HEK293T (cell line): ENCODE measurements around the gene SCLY.

ENCODE experiments used
- CTCF ChIA-PET: fragments of 350-600 bp; formaldehyde crosslinking; extraction: SDS; loops from one replicate; lab custom pipeline; 2021; ENCODE audit warnings: antibody characterized with exemption, inconsistent platforms; lab: Yijun Ruan, JAX
- POLR2A ChIA-PET: fragments of 350-600 bp; formaldehyde crosslinking; extraction: SDS; loops from one replicate; lab custom pipeline; 2020; ENCODE audit warnings: antibody characterized with exemption, inconsistent platforms; lab: Yijun Ruan, JAX
- DNase-seq: peaks from one replicate; pipeline ENCODE4 v3.0.0; 2012; ENCODE audit warnings: mixed read lengths; ENCODE audit errors: extremely low spot score
- ARNT ChIP-seq: fragments of 450-650 bp; IDR thresholded peaks from 2 replicates; pipeline ENCODE4 v1.6.1; 2017; ENCODE audit warnings: mild to moderate bottlenecking
- BHLHE40 ChIP-seq: fragments of 450-650 bp; IDR thresholded peaks from 2 replicates; pipeline ENCODE4 v1.6.1; 2016; ENCODE audit warnings: mild to moderate bottlenecking, moderate library complexity, borderline replicate concordance
- CTBP1 ChIP-seq: fragments of 450-650 bp; IDR thresholded peaks from 2 replicates; pipeline ENCODE4 v1.6.1; 2016; ENCODE audit warnings: borderline replicate concordance
- ELF4 ChIP-seq: fragments of 450-650 bp; IDR thresholded peaks from 2 replicates; pipeline ENCODE4 v1.6.1; 2017; ENCODE audit warnings: antibody characterized with exemption
- FOXA1 ChIP-seq: fragments of 450-650 bp; IDR thresholded peaks from 2 replicates; pipeline ENCODE4 v1.6.1; 2016; ENCODE audit warnings: mild to moderate bottlenecking
- FOXK2 ChIP-seq: fragments of 450-650 bp; IDR thresholded peaks from 2 replicates; pipeline ENCODE4 v1.6.1; 2016; ENCODE audit warnings: mild to moderate bottlenecking
- FOXM1 ChIP-seq: fragments of 450-650 bp; IDR thresholded peaks from 2 replicates; pipeline ENCODE4 v1.6.1; 2017; ENCODE audit warnings: mild to moderate bottlenecking, borderline replicate concordance
- HDGF ChIP-seq: fragments of 450-650 bp; IDR thresholded peaks from 2 replicates; pipeline ENCODE4 v1.6.1; 2017; ENCODE audit warnings: antibody characterized with exemption, borderline replicate concordance
- L3MBTL2 ChIP-seq: fragments of 450-650 bp; conservative IDR thresholded peaks from 2 replicates; pipeline ENCODE4 v1.6.1; 2016; ENCODE audit warnings: mild to moderate bottlenecking
- LEF1 ChIP-seq: fragments of 450-650 bp; IDR thresholded peaks from 2 replicates; pipeline ENCODE4 v1.6.1; 2017; ENCODE audit warnings: mild to moderate bottlenecking, borderline replicate concordance
- NFRKB ChIP-seq: fragments of 450-650 bp; IDR thresholded peaks from 2 replicates; pipeline ENCODE4 v1.6.1; 2016; ENCODE audit warnings: mild to moderate bottlenecking, moderate library complexity
- PKNOX1 ChIP-seq: fragments of 450-650 bp; IDR thresholded peaks from 2 replicates; pipeline ENCODE4 v1.6.1; 2016
- SP1 ChIP-seq: fragments of 450-650 bp; IDR thresholded peaks from 2 replicates; pipeline ENCODE4 v1.6.1; 2017
- SUZ12 ChIP-seq: fragments of 450-650 bp; IDR thresholded peaks from 2 replicates; pipeline ENCODE4 v1.6.1; 2016; ENCODE audit warnings: mild to moderate bottlenecking
- TARDBP ChIP-seq: fragments of 450-650 bp; IDR thresholded peaks from 2 replicates; pipeline ENCODE4 v1.6.1; 2016
- ZNF384 ChIP-seq: fragments of 450-650 bp; IDR thresholded peaks from 2 replicates; pipeline ENCODE4 v1.6.1; 2016

The SCLY gene

GRCh38 chr2:238020816-238021215 is 40.0 kb upstream of the SCLY start:
- no peak for DNase-seq
- CTCF ChIA-PET: no interaction called here
- no peak for TF ChIP-seq CTBP1
- no peak for TF ChIP-seq ARNT
- no peak for TF ChIP-seq BHLHE40
- no peak for TF ChIP-seq FOXA1
- POLR2A ChIA-PET: no interaction called here

- no peak for DNase-seq
These were observed 39.5 kb upstream of the SCLY start for GRCh38 chr2:238021327-238021726.

GRCh38 chr2:238022594-238023157 is 38.1 kb upstream of the SCLY start:
- DNase-seq: no peak
- POLR2A ChIA-PET: no interaction called here
- TF ChIP-seq SP1 (no peak), TARDBP (no peak), BHLHE40 (no peak), ARNT (no peak), FOXK2 (no peak)
- CTCF ChIA-PET: no interaction called here

More at GRCh38 chr2:238021327-238021726, 39.5 kb upstream of the SCLY start:
- CTCF ChIA-PET: no interaction called here
- POLR2A ChIA-PET: no interaction called here
- TF ChIP-seq BHLHE40: no peak
- no peak for TF ChIP-seq FOXK2

GRCh38 chr2:238023608-238024007 is 37.2 kb upstream of the SCLY start:
- DNase-seq: no peak
- POLR2A ChIA-PET: no interaction called here
- no peak for TF ChIP-seq NFRKB
- no peak for TF ChIP-seq FOXA1
- TF ChIP-seq FOXK2: no peak
- TF ChIP-seq FOXM1: no peak
- no peak for TF ChIP-seq L3MBTL2
- no peak for TF ChIP-seq TARDBP
- no peak for TF ChIP-seq SUZ12
- no peak for TF ChIP-seq BHLHE40
- no peak for TF ChIP-seq ZNF384
- no peak for TF ChIP-seq ELF4
- CTCF ChIA-PET: no interaction called here

- no peak for DNase-seq
- CTCF ChIA-PET: no interaction called here
- no peak for TF ChIP-seq L3MBTL2
- TF ChIP-seq ELF4: no peak
- TF ChIP-seq HDGF: no peak
- TF ChIP-seq FOXK2: no peak
- no peak for TF ChIP-seq SP1
- no peak for TF ChIP-seq CTBP1
- TF ChIP-seq BHLHE40: no peak
- TF ChIP-seq FOXA1: no peak
- TF ChIP-seq NFRKB: no peak
- no peak for TF ChIP-seq LEF1
- TF ChIP-seq SUZ12: no peak
- no peak for TF ChIP-seq ZNF384
- no peak for TF ChIP-seq FOXM1
- TF ChIP-seq PKNOX1: no peak
- no peak for TF ChIP-seq TARDBP
- no peak for TF ChIP-seq ARNT
- POLR2A ChIA-PET: no interaction called here
These were observed 35.8 kb upstream of the SCLY start for GRCh38 chr2:238024986-238025385.

GRCh38 chr2:238025741-238026360 is 35.0 kb upstream of the SCLY start:
- TF ChIP-seq LEF1: no peak
- no peak for TF ChIP-seq ZNF384
- no peak for TF ChIP-seq FOXK2
- TF ChIP-seq BHLHE40: no peak
- TF ChIP-seq SP1: no peak
- no peak for DNase-seq
- ChIA-PET POLR2A (no interaction called here), CTCF (no interaction called here)

GRCh38 chr2:238027058-238027457 is 33.7 kb upstream of the SCLY start:
- CTCF ChIA-PET: no interaction called here
- no peak for TF ChIP-seq TARDBP
- no peak for TF ChIP-seq ARNT
- TF ChIP-seq NFRKB: no peak
- no peak for TF ChIP-seq SUZ12
- DNase-seq: no peak
- POLR2A ChIA-PET: no interaction called here

GRCh38 chr2:238027591-238028415 is 33.0 kb upstream of the SCLY start:
- DNase-seq: no peak
- ChIA-PET CTCF (no interaction called here), POLR2A (interaction anchor here (1.5 kb wide), 1 partner anchor 33 kb away, joined by 5 read pairs; the partner anchor contains the start of gene SCLY)
- TF ChIP-seq ELF4: no peak
- no peak for TF ChIP-seq BHLHE40
- TF ChIP-seq CTBP1: no peak
- TF ChIP-seq HDGF: no peak
- no peak for TF ChIP-seq NFRKB
- no peak for TF ChIP-seq FOXA1
